Measurements from ENCODE around the gene SLC8A1.

- TF ChIP-seq POLR2A (IDR thresholded peaks at IDR 0.05): no peak
- no peak for TF ChIP-seq CTCF (IDR thresholded peaks at IDR 0.05)
- no peak for TF ChIP-seq EP300 (IDR thresholded peaks at IDR 0.05)
These were observed 28.7 kb upstream of the SLC8A1 start for GRCh38 chr2:40480596-40480995.

Measured in tibial nerve (tissue), 4 donors.